CD4-positive, alpha-beta T cell (primary cell): ENCODE measurements around the gene OR8U1. TPM values are rescaled to one million over a fixed set of nuclear protein-coding genes. Genes with fewer than 3 reads are reported as not detected.
A peak's percentile ranks its signal among the peaks of the same experiment; 100 is the strongest.

Experiments
- ATAC-seq: fragments of 200-7000 bp; cut with Tn5 transposase; one replicate; pipeline ENCODE4 v1.10.0; 2022; ENCODE audit warnings: mild to moderate bottlenecking; ENCODE audit not compliant: poor library complexity
- CTCF ChIA-PET: fragments of 350-600 bp; sonication (Branson Sonifier 250); formaldehyde crosslinking; loops from one replicate; lab custom pipeline; 2021; ENCODE audit warnings: antibody characterized with exemption, inconsistent platforms; lab: Charles Lee
- POLR2A ChIA-PET: fragments of 350-600 bp; sonication (Branson Sonifier 250); formaldehyde crosslinking; loops from one replicate; lab custom pipeline; 2021; ENCODE audit warnings: antibody characterized with exemption, inconsistent platforms; lab: Charles Lee
- DNase-seq, 14 experiments: peaks; one replicate each; pipeline ENCODE4 v3.0.0-alpha.2; 2013 to 2020; ENCODE audit warnings: mixed read lengths in 2 of 14
- H3K27ac ChIP-seq, 2 donors: one replicate each; pipeline versions ENCODE4 v1.5.1 to v1.7.0; 2013; ENCODE audit warnings: low read length in 2 of 2, low read depth in 1 of 2, mild to moderate bottlenecking in 1 of 2
- H3K27me3 ChIP-seq, 2 experiments: 1 replicate in 1 of 2; 2 replicates in 1 of 2; pipeline versions ENCODE4 v1.6.1 to v1.7.0; 2013; ENCODE audit warnings: low read length in 2 of 2, control low read depth in 1 of 2, mild to moderate bottlenecking in 1 of 2, moderate library complexity in 1 of 2; ENCODE audit not compliant: insufficient read depth in 2 of 2, control insufficient read depth in 1 of 2
- H3K36me3 ChIP-seq: one replicate; pipeline ENCODE4 v1.6.1; 2013; ENCODE audit warnings: low read length, control low read depth; ENCODE audit not compliant: insufficient read depth
- H3K4me1 ChIP-seq: one replicate; pipeline ENCODE4 v1.6.1; 2013; ENCODE audit warnings: low read length, control low read depth; ENCODE audit not compliant: insufficient read depth
- H3K4me3 ChIP-seq: one replicate; pipeline ENCODE4 v1.5.1; 2013; ENCODE audit warnings: mild to moderate bottlenecking, low read length, moderate library complexity
- H3K9me3 ChIP-seq, 2 experiments: 1 replicate in 1 of 2; 2 replicates in 1 of 2; pipeline versions ENCODE4 v1.6.1 to v1.7.0; 2013; ENCODE audit warnings: low read length in 2 of 2, mild to moderate bottlenecking in 2 of 2, control low read depth in 1 of 2, moderate library complexity in 1 of 2; ENCODE audit not compliant: control insufficient read depth in 1 of 2, insufficient read depth in 1 of 2
- H3K27ac Mint-ChIP-seq: one replicate; pipeline ENCODE4 v1.8.0; 2020; ENCODE audit warnings: mixed read lengths
- H3K27me3 Mint-ChIP-seq: one replicate; pipeline ENCODE4 v1.8.0; 2021; ENCODE audit warnings: mixed read lengths
- H3K36me3 Mint-ChIP-seq: one replicate; pipeline ENCODE4 v1.8.0; 2021; ENCODE audit warnings: low read depth, mixed read lengths
- H3K4me1 Mint-ChIP-seq: one replicate; pipeline ENCODE4 v1.8.0; 2021; ENCODE audit warnings: low read depth, mixed read lengths
- H3K4me3 Mint-ChIP-seq: one replicate; pipeline ENCODE4 v1.8.0; 2020; ENCODE audit warnings: mild to moderate bottlenecking, mixed read lengths
- H3K9me3 Mint-ChIP-seq: one replicate; pipeline ENCODE4 v1.8.0; 2020; ENCODE audit warnings: mixed read lengths
- CTCF ChIP-seq: fragments of 200-600 bp; IDR thresholded peaks from one replicate; pipeline ENCODE4 v1.8.0; 2022; ENCODE audit warnings: antibody characterized with exemption, mild to moderate bottlenecking
- intact Hi-C, 2 experiments: fragments of 100-400 bp; cut with DNase I in 1 of 2; cut with micrococcal nuclease in 1 of 2; formaldehyde crosslinking; loops; one replicate each; pipeline versions ENCODE4 v1.15.1 to v1.9.0; 2023 to 2025; cut with DNase I, micrococcal nuclease
- polyA plus RNA-seq, 2 donors: library from polyadenylated mRNA; unstranded; fragments of 120-200 nt; gene quantifications; one replicate each; pipeline ENCODE4 v1.2.1, GENCODE V29; 2013
- total RNA-seq, 174 experiments: library from RNA in 2 of 174; stranded (reverse) in 2 of 174; gene quantifications; one replicate each; pipeline ENCODE4 v1.2.3 and lab custom pipeline; 2021 to 2026

The OR8U1 gene
- total RNA-seq (not detected), total RNA-seq (lab: John Stamatoyannopoulos, UW) (0 reads per million in 172 experiments)
- not detected for polyA plus RNA-seq (2013, experiment 1 of 2)
- not detected for polyA plus RNA-seq (2013, experiment 2 of 2)

GRCh38 chr11:56375324-56375723, at the start of gene OR8U1:
OR8U1 (plus strand) TSS chr11:56375624; CDS start chr11:56375624, 0 bp downstream.
- ATAC-seq (no peak), DNase-seq (no peak)
- Histone ChIP-seq H3K4me1 (no peaks in the 10 kb centered on the region), H3K4me3 (no peak within 1 kb of the TSS), H3K36me3 (no peaks in the 10 kb centered on the region), H3K27me3 (no peaks in the 10 kb centered on the region), H3K9me3 (peaks cover 0 to 3% of the 10 kb centered on the region in 2 experiments), H3K27ac (no peak within 1 kb of the TSS)
- TF ChIP-seq CTCF = no peak
- ChIA-PET CTCF (no interaction called here), POLR2A (no interaction called here)
- intact Hi-C loops = no loop called here
- Mint-ChIP-seq H3K4me1 (no peaks in the 10 kb centered on the region), H3K36me3 (no peaks in the 10 kb centered on the region), H3K4me3 (no peak within 1 kb of the TSS), H3K27ac (no peak within 1 kb of the TSS), H3K27me3 (no peaks in the 10 kb centered on the region), H3K9me3 (peaks cover 8% of the 10 kb centered on the region)

DNA sequence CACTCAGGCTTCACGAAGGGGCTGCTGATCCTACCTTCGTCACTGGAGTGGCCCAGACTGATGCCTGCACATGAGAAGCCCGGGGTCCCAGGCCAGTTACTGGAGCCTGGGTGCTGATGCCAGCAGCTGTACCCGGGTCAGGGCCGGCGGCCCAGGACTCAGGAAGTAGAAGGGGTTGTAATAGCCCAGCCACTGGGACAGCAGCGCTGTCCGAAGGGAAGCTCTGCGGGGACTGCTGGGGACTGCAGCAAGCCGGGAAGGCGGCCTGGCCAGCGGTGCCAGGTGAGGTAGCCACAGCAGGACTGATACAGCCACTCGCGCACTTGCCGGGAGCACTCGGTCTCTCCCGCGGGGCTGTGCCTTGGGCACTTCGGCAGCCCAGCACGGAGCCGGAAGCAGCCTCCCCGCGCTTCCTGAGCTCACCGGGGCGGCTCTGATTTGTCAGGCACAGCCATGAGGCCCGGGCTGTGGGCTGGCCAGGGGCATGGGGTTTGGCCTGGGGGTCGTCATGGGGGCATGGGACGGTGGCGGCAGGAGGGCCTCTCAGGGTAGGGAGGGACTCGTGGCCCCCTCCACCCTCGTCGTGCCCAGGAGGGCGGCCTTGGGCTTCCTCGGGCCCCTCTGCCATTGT, 43.4 kb upstream of the OR8U1 start:
- Histone ChIP-seq H3K4me1 (no peaks in the 10 kb centered on the region), H3K9me3 (peaks cover 0 to 17% of the 10 kb centered on the region in 2 experiments), H3K4me3 (no peak overlapping the region), H3K27me3 (no peaks in the 10 kb centered on the region), H3K36me3 (no peaks in the 10 kb centered on the region), H3K27ac (no peak overlapping the region)
- intact Hi-C loops = no loop called here
- no peak for TF ChIP-seq CTCF
- Mint-ChIP-seq H3K4me1 (no peaks in the 10 kb centered on the region), H3K4me3 (no peak overlapping the region), H3K27me3 (no peaks in the 10 kb centered on the region), H3K9me3 (peaks cover 6% of the 10 kb centered on the region), H3K27ac (no peak overlapping the region), H3K36me3 (no peaks in the 10 kb centered on the region)
- DNase-seq = peak in 1 of 14 experiments; percentile 10
- ChIA-PET POLR2A (no interaction called here), CTCF (no interaction called here)
- no peak for ATAC-seq

GRCh38 chr11:56333156-56333555, 42.3 kb upstream of the OR8U1 start:
- intact Hi-C loops = no loop called here
- CTCF ChIA-PET = no interaction called here

More at GRCh38 chr11:56333156-56333555, 42.3 kb upstream of the OR8U1 start:
- DNase-seq (no peak), ATAC-seq (no peak)
- no peak overlapping the region for H3K27ac ChIP-seq
- Mint-ChIP-seq H3K36me3 (no peaks in the 10 kb centered on the region), H3K4me3 (no peak overlapping the region), H3K27me3 (no peaks in the 10 kb centered on the region), H3K27ac (no peak overlapping the region), H3K9me3 (peaks cover 6% of the 10 kb centered on the region), H3K4me1 (no peaks in the 10 kb centered on the region)
- POLR2A ChIA-PET = no interaction called here
- peaks cover 0 to 13% of the 10 kb centered on the region in 2 experiments for H3K9me3 ChIP-seq
- H3K4me1 ChIP-seq = no peaks in the 10 kb centered on the region
- H3K4me3 ChIP-seq = no peak overlapping the region
- no peaks in the 10 kb centered on the region for H3K36me3 ChIP-seq
- no peaks in the 10 kb centered on the region for H3K27me3 ChIP-seq
- no peak for TF ChIP-seq CTCF
